Endothelial cell (in vitro differentiated cells): ENCODE data around the gene SCNN1A. TPM values are rescaled to one million over a fixed set of nuclear protein-coding genes. Genes with fewer than 3 reads are reported as not detected.

ENCODE experiments used
- DNase-seq: peaks from one replicate; pipeline ENCODE4 v3.0.0; 2021; ENCODE audit warnings: low spot score
- H3K27ac Mint-ChIP-seq: one replicate; pipeline ENCODE4 v1.8.0; 2021; ENCODE audit warnings: mixed read lengths, inconsistent platforms; ENCODE audit not compliant: unreplicated experiment
- H3K27me3 Mint-ChIP-seq: one replicate; pipeline ENCODE4 v1.8.0; 2021; ENCODE audit warnings: mild to moderate bottlenecking, moderate library complexity, mixed read lengths, inconsistent platforms; ENCODE audit not compliant: unreplicated experiment
- H3K36me3 Mint-ChIP-seq: one replicate; pipeline ENCODE4 v1.8.0; 2021; ENCODE audit warnings: mild to moderate bottlenecking, low read depth, mixed read lengths, inconsistent platforms; ENCODE audit not compliant: unreplicated experiment
- H3K4me1 Mint-ChIP-seq: one replicate; pipeline ENCODE4 v1.8.0; 2021; ENCODE audit warnings: mild to moderate bottlenecking, mixed read lengths, inconsistent platforms; ENCODE audit not compliant: unreplicated experiment
- H3K4me3 Mint-ChIP-seq: one replicate; pipeline ENCODE4 v1.8.0; 2021; ENCODE audit warnings: mild to moderate bottlenecking, mixed read lengths, inconsistent platforms; ENCODE audit not compliant: unreplicated experiment
- H3K9me3 Mint-ChIP-seq: one replicate; pipeline ENCODE4 v1.8.0; 2021; ENCODE audit warnings: mixed read lengths, inconsistent platforms; ENCODE audit not compliant: unreplicated experiment
- total RNA-seq: library from RNA; stranded (reverse); fragmentation: NEBNext Ultra II Directional; extraction: Animal tissue kit (Norgen Biotek cat#: 25700); gene quantifications from one replicate; pipeline ENCODE4 v1.2.1, GENCODE V29; 2021; ENCODE audit not compliant: unreplicated experiment
- TF ChIP-seq, protein P1 (sequence below): fragments of 200-600 bp; sonication (generic); IDR thresholded peaks from one replicate; pipeline ENCODE4 v1.5.0; 2021; ENCODE audit warnings: antibody characterized with exemption; ENCODE audit not compliant: unreplicated experiment

The SCNN1A gene
- total RNA-seq, 1 donor from 2014 or later = 2.2 TPM

DNA sequence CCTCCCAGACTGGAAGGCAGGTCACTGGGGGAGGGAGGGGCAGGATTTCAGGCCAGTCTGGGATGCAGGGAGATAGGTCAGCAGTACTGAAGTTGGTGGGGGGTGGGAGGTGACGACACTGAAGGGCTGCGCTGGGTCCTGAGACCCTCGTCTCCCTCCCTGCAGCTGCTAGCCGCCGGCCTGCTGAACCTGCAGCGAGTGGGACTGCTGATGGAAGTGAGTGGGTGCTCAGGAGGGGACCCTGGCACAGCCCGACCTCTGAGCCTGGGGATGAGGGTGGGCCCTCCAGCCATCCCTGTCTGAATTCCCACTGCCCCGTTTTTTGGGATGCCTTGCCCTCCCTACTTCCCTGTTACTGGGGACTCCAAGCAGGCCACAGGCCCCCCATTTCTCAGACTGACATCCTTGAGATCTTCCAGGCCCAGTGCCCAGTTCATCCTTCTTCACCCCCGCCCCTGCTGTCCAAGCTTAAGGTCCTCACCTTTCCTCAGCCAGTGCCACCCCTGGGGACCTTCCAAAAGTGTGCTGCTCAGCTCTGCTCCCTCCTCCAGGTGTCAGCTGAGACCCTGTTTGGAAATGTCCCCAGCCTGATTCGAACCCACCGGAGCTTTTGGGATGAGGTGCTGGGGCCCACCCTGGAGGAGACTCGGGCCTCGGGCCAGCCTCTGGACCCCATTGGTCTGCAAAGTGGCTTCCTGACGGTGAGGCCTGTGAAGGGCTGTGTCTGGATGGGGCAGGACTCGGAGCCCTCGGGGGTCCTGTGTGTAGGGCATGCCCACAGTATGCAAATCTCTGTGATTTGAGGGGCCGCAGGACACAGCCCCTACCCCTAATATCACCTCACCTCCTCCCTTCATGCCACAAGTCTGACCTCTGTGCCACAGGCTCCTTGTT is 59.4 kb downstream of the SCNN1A start:
- Mint-ChIP-seq H3K9me3 (no peaks in the 10 kb centered on the region), H3K4me3 (no peak overlapping the region), H3K36me3 (peaks cover 8% of the 10 kb centered on the region), H3K27me3 (peaks cover 14% of the 10 kb centered on the region), H3K4me1 (peaks cover 19% of the 10 kb centered on the region), H3K27ac (no peak overlapping the region)
- no peak for DNase-seq
- TF ChIP-seq, protein P1, sequence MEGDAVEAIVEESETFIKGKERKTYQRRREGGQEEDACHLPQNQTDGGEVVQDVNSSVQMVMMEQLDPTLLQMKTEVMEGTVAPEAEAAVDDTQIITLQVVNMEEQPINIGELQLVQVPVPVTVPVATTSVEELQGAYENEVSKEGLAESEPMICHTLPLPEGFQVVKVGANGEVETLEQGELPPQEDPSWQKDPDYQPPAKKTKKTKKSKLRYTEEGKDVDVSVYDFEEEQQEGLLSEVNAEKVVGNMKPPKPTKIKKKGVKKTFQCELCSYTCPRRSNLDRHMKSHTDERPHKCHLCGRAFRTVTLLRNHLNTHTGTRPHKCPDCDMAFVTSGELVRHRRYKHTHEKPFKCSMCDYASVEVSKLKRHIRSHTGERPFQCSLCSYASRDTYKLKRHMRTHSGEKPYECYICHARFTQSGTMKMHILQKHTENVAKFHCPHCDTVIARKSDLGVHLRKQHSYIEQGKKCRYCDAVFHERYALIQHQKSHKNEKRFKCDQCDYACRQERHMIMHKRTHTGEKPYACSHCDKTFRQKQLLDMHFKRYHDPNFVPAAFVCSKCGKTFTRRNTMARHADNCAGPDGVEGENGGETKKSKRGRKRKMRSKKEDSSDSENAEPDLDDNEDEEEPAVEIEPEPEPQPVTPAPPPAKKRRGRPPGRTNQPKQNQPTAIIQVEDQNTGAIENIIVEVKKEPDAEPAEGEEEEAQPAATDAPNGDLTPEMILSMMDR = no peak

DNA sequence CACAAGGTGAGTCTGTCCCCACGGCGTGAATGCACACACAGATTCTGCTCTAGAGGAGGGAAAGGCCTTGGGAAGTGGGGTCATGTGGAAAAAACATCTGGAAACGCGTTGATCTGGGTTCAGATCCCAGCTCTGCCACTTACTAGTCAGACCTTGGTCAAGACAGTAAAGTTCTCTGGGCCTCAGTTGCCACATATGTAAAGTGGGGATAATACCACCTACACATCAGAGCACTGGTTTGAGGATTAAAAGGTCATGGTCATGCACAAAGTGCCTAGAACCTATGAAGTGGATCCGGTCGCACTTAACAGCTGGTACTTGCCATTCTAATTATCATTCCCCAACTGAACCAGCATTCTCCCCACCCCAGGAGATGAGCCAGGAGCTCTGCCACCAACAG is 60.2 kb downstream of the SCNN1A start:
- TF ChIP-seq, protein P1 = no peak
- peaks cover 4% of the 10 kb centered on the region for H3K36me3 Mint-ChIP-seq

DNA sequence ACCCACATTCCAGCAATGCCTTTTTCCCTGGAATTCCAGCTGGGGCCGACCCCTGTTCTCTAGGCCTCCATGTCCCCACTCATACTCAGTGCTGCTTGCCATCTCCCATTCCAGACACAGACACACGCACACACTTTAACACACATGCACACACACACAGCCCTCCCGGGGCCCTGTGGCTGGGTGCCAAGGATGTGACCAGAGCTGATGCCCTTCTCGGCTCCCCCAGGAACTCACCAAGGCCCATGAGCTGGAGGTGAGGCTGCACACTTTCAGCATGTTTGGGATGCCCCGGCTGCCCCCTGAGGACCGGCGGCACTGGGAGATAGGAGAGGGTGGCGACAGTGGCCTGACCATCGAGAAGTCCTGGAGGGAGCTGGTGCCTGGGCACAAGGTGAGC is 60.6 kb downstream of the SCNN1A start:
- Mint-ChIP-seq H3K4me1 (peaks cover 9% of the 10 kb centered on the region), H3K36me3 (peaks cover 2% of the 10 kb centered on the region), H3K27me3 (peaks cover 14% of the 10 kb centered on the region), H3K4me3 (no peak overlapping the region), H3K27ac (no peak overlapping the region), H3K9me3 (no peaks in the 10 kb centered on the region)
- no peak for DNase-seq
- TF ChIP-seq, protein P1 = no peak

More for the DNA sequence above, 60.2 kb downstream of the SCNN1A start:
- DNase-seq = no peak
- Mint-ChIP-seq H3K9me3 (no peaks in the 10 kb centered on the region), H3K27ac (no peak overlapping the region), H3K27me3 (peaks cover 14% of the 10 kb centered on the region), H3K4me3 (no peak overlapping the region), H3K4me1 (peaks cover 12% of the 10 kb centered on the region)

DNA sequence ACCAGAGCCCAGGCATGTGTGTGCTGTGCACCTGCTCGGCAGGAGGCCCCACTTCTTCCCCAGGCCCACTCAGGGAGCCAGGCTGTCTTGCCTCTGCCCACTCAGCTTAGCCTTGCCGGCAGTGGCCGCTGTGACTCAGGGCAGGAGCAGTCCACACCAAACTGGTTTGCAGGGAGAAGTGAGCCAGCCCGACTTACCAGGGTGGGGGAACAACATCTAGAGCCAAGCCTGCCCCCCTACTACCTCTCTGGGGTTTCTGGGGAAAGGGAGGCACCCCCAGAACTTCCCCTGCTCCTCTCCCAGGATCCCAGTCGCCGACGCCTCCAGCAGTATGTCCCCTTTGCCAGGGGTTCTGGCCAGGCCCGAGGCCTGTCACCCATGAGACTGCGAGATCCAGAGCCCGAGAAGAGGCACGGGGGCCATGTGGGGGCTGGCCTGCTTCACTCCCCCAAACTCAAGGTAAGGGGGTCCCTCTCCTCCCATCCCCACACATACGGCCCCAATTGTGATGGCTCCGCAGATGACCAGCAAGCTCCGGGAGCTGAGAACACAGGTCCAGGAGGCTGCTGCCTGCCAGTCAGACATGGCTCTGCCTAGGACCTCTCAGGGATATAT is 61.9 kb downstream of the SCNN1A start:
- Mint-ChIP-seq H3K4me1 (peaks cover 5% of the 10 kb centered on the region), H3K9me3 (no peaks in the 10 kb centered on the region), H3K27me3 (peaks cover 15% of the 10 kb centered on the region), H3K4me3 (no peak overlapping the region), H3K36me3 (no peaks in the 10 kb centered on the region), H3K27ac (no peak overlapping the region)
- DNase-seq = no peak
- TF ChIP-seq, protein P1 = no peak
